HCT116 (cell line): ENCODE results near the gene NLN. TPM values are rescaled to one million over a fixed set of nuclear protein-coding genes. Genes with fewer than 3 reads are reported as not detected.

Experiments used
- ATAC-seq: fragments of 200-7000 bp; cut with Tn5 transposase; 2 replicates; pipeline ENCODE4 v1.9.1; 2020; ENCODE audit warnings: mild to moderate bottlenecking, moderate library complexity
- BruUV-seq: library from RNA; stranded (reverse); fragments of 400-500 nt; replicated peaks from 2 replicates; lab custom pipeline; 2021; lab: Mats Ljungman, UMichigan
- CTCF ChIA-PET: fragments of 300-600 bp; sonication (Branson Sonifier 250); formaldehyde crosslinking; loops from one replicate; lab custom pipeline; 2021; ENCODE audit warnings: antibody characterized with exemption; lab: Charles Lee
- POLR2A ChIA-PET: fragments of 300-600, 350-600 bp; sonication (Branson Sonifier 250); formaldehyde crosslinking; loops from one replicate; lab custom pipeline; 2021; ENCODE audit warnings: antibody characterized with exemption; lab: Charles Lee
- RAD21 ChIA-PET, 2 experiments: fragments of 300-600 bp; sonication (Branson Sonifier 250); formaldehyde crosslinking; loops; one replicate each; lab custom pipeline; 2023; ENCODE audit warnings: low total read pairs in 2 of 2; ENCODE audit not compliant: uncharacterized antibody in 2 of 2, unreplicated experiment in 2 of 2, low non-redundant PET in 1 of 2; lab: Charles Lee
- DNase-seq: peaks from one replicate; pipeline ENCODE4 v3.0.0-alpha.2; 2010; ENCODE audit warnings: low read depth, low spot score
- H2AFZ ChIP-seq: fragments of 200-600 bp; shearing (Covaris generic), sonication (generic); 2 replicates; pipeline ENCODE4 v1.6.1; 2017; ENCODE audit warnings: low read depth, mixed run types, mixed read lengths, antibody characterized with exemption, low read length; ENCODE audit not compliant: poor library complexity, severe bottlenecking
- H3K27ac ChIP-seq: 2 replicates; pipeline ENCODE4 v1.5.1; 2012; ENCODE audit warnings: low read depth, low read length
- H3K27me3 ChIP-seq: fragments of 200-600 bp; sonication (generic); 2 replicates; pipeline ENCODE4 v1.6.1; 2016; ENCODE audit warnings: mixed run types, low read length, mixed read lengths; ENCODE audit not compliant: insufficient read depth
- H3K36me3 ChIP-seq, 2 experiments: fragments of 200-500 bp in 1 of 2; fragments of 200-600 bp in 1 of 2; sonication (Bioruptor generic) in 1 of 2; sonication (generic) in 1 of 2; 2 replicates each; pipeline versions ENCODE4 v1.5.1 to v1.6.1; 2014 to 2016; ENCODE audit warnings: low read length in 2 of 2, inconsistent platforms in 1 of 2, mixed read lengths in 1 of 2, mixed run types in 1 of 2; ENCODE audit not compliant: insufficient read depth in 2 of 2, control insufficient read depth in 1 of 2
- H3K4me1 ChIP-seq, 2 experiments: fragments of 200-600 bp in 1 of 2; sonication (generic) in 1 of 2; 2 replicates each; pipeline versions ENCODE4 v1.5.1 to v1.6.1; 2012 to 2017; ENCODE audit warnings: low read length in 2 of 2, inconsistent platforms in 1 of 2, mild to moderate bottlenecking in 1 of 2, mixed read lengths in 1 of 2, mixed run types in 1 of 2, moderate library complexity in 1 of 2; ENCODE audit not compliant: insufficient read depth in 2 of 2, control insufficient read depth in 1 of 2
- H3K4me2 ChIP-seq: fragments of 200-600 bp; sonication (generic); 2 replicates; pipeline ENCODE4 v1.6.1; 2017; ENCODE audit warnings: mixed run types, low read length, mixed read lengths
- H3K4me3 ChIP-seq, 2 experiments: fragments of 200-600 bp in 1 of 2; sonication (generic) in 1 of 2; replicated peaks in 1 of 2; 2 replicates each; pipeline ENCODE4 v1.5.1; 2011 to 2016; ENCODE audit warnings: low read length in 2 of 2, control low read depth in 1 of 2, low read depth in 1 of 2, mild to moderate bottlenecking in 1 of 2, mixed read lengths in 1 of 2, mixed run types in 1 of 2
- H3K79me2 ChIP-seq: fragments of 200-600 bp; sonication (generic); 2 replicates; pipeline ENCODE4 v1.6.1; 2017; ENCODE audit warnings: mild to moderate bottlenecking, mixed run types, low read length, moderate library complexity, mixed read lengths; ENCODE audit not compliant: insufficient read depth
- H3K9ac ChIP-seq: fragments of 200-600 bp; sonication (generic); 2 replicates; pipeline ENCODE4 v1.6.1; 2016; ENCODE audit warnings: low read length, mixed read lengths
- H3K9me2 ChIP-seq: fragments of 200-600 bp; sonication (generic), shearing (Covaris generic); 2 replicates; pipeline ENCODE4 v1.6.1; 2017; ENCODE audit warnings: mixed run types, mild to moderate bottlenecking, moderate library complexity; ENCODE audit not compliant: insufficient read depth
- H3K9me3 ChIP-seq, 2 experiments: fragments of 200-500 bp in 1 of 2; fragments of 200-600 bp in 1 of 2; sonication (Bioruptor generic) in 1 of 2; sonication (generic) in 1 of 2; 2 replicates each; pipeline ENCODE4 v1.6.1; 2014 to 2017; ENCODE audit warnings: low read length in 2 of 2, mixed read lengths in 2 of 2, inconsistent platforms in 1 of 2, low read depth in 1 of 2, mild to moderate bottlenecking in 1 of 2, mixed run types in 1 of 2, moderate library complexity in 1 of 2; ENCODE audit not compliant: control insufficient read depth in 1 of 2, insufficient read depth in 1 of 2
- H4K20me1 ChIP-seq: fragments of 200-600 bp; sonication (generic), shearing (Covaris generic); 2 replicates; pipeline ENCODE4 v1.6.1; 2017; ENCODE audit warnings: mixed run types, mild to moderate bottlenecking, moderate library complexity; ENCODE audit not compliant: insufficient read depth
- CEBPB ChIP-seq: IDR thresholded peaks from 2 replicates; pipeline ENCODE4 v1.6.1; 2012; ENCODE audit warnings: low read depth
- JUND ChIP-seq: IDR thresholded peaks from 2 replicates; pipeline ENCODE4 v1.6.1; 2012
- POLR2AphosphoS5 ChIP-seq: IDR thresholded peaks from 2 replicates; pipeline ENCODE4 v1.6.1; 2011; ENCODE audit warnings: mild to moderate bottlenecking, low read depth, low read length, moderate library complexity
- RAD21 ChIP-seq: IDR thresholded peaks from 2 replicates; pipeline ENCODE4 v1.6.1; 2012; ENCODE audit warnings: low read depth, mild to moderate bottlenecking
- SIN3A ChIP-seq: IDR thresholded peaks from 2 replicates; pipeline ENCODE4 v1.6.1; 2012; ENCODE audit warnings: low read depth
- intact Hi-C: fragments of 100-400 bp; cut with micrococcal nuclease; formaldehyde crosslinking; loops from 2 replicates; pipeline ENCODE4 v1.10.0; 2022
- total RNA-seq: library from RNA; stranded (reverse); gene quantifications from one replicate; pipeline ENCODE4 v1.2.1, GENCODE V29; 2021; ENCODE audit not compliant: unreplicated experiment

Gene NLN
- total RNA-seq, 1 experiment from 2014 or later = 67.6 TPM

GRCh38 chr5:65802820-65803219, 80.8 kb downstream of the NLN start:
- CTCF ChIA-PET = no interaction called here
- no peak overlapping the region for H3K9ac ChIP-seq
- no peak overlapping the region for H2AFZ ChIP-seq
- intact Hi-C loops = no loop called here
- POLR2A ChIA-PET = interaction anchor here (0.8 kb wide), 1 partner anchor 8 kb away, joined by 3 read pairs; no protein-coding TSS in a partner anchor
- RAD21 ChIA-PET = no interaction called here
- peaks cover 0 to 11% of the 10 kb centered on the region in 2 experiments; a peak in 1 of 4 replicates for H3K36me3 ChIP-seq
- H3K27ac ChIP-seq = no peak overlapping the region
- no peak for TF ChIP-seq JUND
- no peak for TF ChIP-seq POLR2AphosphoS5
- no peak for TF ChIP-seq RAD21
- TF ChIP-seq SIN3A = no peak
- no peaks in the 10 kb centered on the region for H3K27me3 ChIP-seq
- H3K4me3 ChIP-seq = no peak overlapping the region
- ATAC-seq (no peak), DNase-seq (no peak)
- H3K9me2 ChIP-seq = no peaks in the 10 kb centered on the region
- no TSS peak for BruUV-seq
- H3K4me1 ChIP-seq = peaks cover 9 to 13% of the 10 kb centered on the region in 2 experiments
- H3K79me2 ChIP-seq = no peaks in the 10 kb centered on the region
- H3K4me2 ChIP-seq = no peak overlapping the region
- H3K9me3 ChIP-seq = peaks cover 3 to 5% of the 10 kb centered on the region in 2 experiments; a peak in 2 of 4 replicates
- no peaks in the 10 kb centered on the region for H4K20me1 ChIP-seq

- BruUV-seq = no TSS peak
- ChIA-PET POLR2A (no interaction called here), CTCF (no interaction called here), RAD21 (no interaction called here)
- Histone ChIP-seq H4K20me1 (no peaks in the 10 kb centered on the region), H3K27ac (no peak overlapping the region), H3K4me1 (peaks cover 18 to 24% of the 10 kb centered on the region in 2 experiments), H3K9me2 (no peaks in the 10 kb centered on the region), H3K36me3 (peaks cover 0 to 11% of the 10 kb centered on the region in 2 experiments; a peak in 1 of 4 replicates), H3K9me3 (peaks cover 3 to 5% of the 10 kb centered on the region in 2 experiments; a peak in 2 of 4 replicates), H3K27me3 (no peaks in the 10 kb centered on the region), H3K4me3 (no peak overlapping the region), H3K9ac (no peak overlapping the region), H3K79me2 (no peaks in the 10 kb centered on the region), H2AFZ (no peak overlapping the region), H3K4me2 (no peak overlapping the region)
- ATAC-seq = no peak
- intact Hi-C loops = no loop called here
- DNase-seq = no peak
- TF ChIP-seq POLR2AphosphoS5 (no peak), CEBPB (no peak)
Measured at GRCh38 chr5:65803699-65804391, 81.8 kb downstream of the NLN start.
